D721Med (cell line): ENCODE measurements around the gene EDARADD.
"Not testable (repeated sequence)": the region's sequence is repeated elsewhere in the genome, so short reads cannot be mapped to it uniquely, and the experiment has no call there.

Source experiments
- DNase-seq: peaks from one replicate; pipeline ENCODE4 v3.0.0; 2011; ENCODE audit warnings: low spot score; ENCODE audit not compliant: insufficient read length
- FAIRE-seq: peaks from 2 replicates; lab custom pipeline; 2011; peaks lifted over from hg19 to GRCh38; lab: Jason Lieb, UNC
- CTCF ChIP-seq: IDR thresholded peaks from 2 replicates; pipeline ENCODE4 v1.5.1; 2012; ENCODE audit warnings: mild to moderate bottlenecking, control low read depth; ENCODE audit not compliant: insufficient read depth; ENCODE audit errors: missing control alignments

Gene EDARADD

GRCh38 chr1:236458996-236459395, 64.9 kb downstream of the EDARADD start:
- no peak for TF ChIP-seq CTCF
- DNase-seq = no peak
- FAIRE-seq = no peak

DNA sequence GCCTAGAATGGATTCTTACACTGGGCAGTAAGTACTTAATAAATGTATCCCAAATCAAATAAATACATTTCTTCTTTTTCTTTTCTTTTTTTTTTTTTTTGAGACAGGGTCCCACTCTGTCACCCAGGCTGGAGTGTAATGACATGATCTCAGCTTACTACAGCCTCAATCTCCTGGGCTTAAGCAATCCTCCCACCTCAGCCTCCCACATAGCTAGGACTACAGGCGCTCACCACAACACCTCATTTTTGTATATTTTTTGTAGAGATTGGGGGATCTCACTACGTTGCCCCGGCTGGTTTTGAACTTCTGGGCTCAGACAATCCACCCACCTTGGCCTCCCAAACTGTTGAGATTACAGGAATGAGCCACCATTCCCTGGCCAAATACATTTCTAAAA, 66.0 kb downstream of the EDARADD start:
- no peak for TF ChIP-seq CTCF
- DNase-seq = no peak
- FAIRE-seq = no peak

- DNase-seq, FAIRE-seq: not testable (repeated sequence)
Measured at GRCh38 chr1:236464197-236464596, 70.1 kb downstream of the EDARADD start.

DNA sequence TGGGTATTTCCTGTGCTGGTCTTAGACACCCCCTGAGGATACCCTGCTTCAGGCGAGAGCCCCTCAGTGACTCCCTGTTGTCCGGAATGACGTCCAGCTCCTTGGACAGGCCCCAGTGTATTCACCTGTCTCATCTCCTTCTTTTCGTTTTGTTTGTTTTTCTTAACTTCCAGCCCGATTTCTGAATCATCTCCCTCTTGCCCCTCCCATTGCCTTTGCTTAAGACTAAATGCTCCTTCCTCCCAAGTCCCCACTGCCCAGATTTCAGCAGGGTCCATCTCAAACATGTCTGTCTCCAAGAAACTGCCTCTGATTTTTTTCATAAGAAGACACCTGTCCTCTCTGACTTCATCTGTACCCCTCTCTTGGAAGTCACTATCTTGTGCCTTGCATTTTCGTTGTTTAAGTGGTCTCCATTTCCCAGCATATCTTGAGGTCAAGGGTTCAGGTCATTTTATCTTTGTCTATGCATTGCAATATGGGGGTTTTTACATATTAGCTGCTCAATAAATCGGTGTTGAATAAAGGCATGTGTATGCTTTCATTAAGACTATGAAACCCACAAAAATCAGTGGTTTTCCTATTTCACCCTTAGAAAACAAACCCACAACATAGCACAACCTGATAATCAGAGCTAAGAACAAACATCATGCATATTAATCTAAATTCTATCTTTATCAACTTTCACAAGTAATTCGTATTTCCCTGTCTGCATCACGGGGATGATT, 71.3 kb downstream of the EDARADD start:
- DNase-seq (no peak), FAIRE-seq (no peak)
- no peak for TF ChIP-seq CTCF

DNA sequence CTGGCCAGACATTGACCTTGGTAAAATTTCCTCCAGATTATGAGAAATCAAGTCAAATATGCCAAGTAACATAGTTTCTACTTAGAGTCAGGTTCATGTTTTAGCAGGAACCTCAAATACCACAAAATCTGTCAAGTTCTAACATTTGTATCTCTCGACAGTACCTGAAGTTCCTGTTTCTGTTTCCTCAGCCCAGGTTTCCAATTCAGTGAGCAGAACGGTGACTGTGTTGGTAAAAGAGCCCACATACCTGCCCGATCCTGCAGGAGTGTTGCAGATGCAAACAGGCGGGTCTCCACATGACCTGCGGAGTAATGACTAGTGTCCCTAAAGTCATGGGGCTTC, 71.8 kb downstream of the EDARADD start:
- no peak for FAIRE-seq
- TF ChIP-seq CTCF = no peak
- no peak for DNase-seq

DNA sequence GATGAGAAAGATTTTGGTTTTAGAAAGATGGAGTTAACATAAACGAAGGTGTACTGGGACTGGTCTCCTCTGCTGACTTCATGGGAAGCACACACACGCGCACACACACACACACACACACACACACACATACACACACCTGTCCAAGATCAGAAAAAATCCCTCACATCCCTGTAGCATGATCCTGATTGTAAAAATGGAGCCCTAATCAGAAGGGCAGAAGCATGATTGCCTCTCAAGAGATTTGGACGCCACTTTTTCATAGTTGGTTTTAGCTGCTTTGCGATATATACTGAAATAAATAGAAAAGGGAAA, 73.2 kb downstream of the EDARADD start:
- no peak for TF ChIP-seq CTCF
- FAIRE-seq = no peak
- DNase-seq = no peak

DNA sequence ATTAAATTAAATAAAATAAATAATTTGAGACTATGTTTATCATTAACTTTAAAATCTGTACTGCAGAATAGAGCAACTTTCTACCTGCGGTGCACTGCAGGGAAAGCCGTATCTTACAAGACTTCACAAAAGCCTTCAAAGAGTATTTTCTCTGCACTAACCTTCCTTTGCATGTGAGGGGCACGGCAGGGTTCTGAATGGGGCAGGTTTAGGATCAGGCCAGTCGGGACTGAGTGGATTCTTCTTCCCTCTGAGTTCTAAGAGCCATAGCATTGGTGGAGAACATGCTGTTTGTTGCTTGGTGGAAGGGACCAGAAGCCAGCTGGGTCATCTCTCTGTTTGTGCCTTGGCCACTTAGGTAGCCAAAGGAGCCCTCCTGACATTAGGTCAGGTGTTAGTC, 74.5 kb downstream of the EDARADD start:
- no peak for TF ChIP-seq CTCF
- FAIRE-seq = no peak
- DNase-seq = no peak

DNA sequence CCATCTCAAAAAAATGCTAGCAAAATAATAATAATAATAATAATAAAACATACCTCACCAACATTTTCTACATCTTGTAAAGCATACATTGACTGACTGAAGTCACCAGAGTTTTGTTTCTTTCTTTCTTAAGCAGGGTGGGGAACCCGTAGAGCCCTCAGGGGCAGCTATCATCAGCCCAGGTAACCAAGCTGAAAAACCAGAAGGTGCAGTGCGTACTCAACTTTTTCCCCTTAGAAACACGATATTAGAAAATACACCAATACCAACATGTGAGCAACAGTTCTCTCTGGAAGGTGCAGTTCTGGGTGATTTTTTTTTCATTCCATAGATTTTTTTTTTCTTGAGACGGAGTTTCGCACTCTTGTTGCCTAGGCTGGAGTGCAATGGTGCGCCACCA, 75.4 kb downstream of the EDARADD start:
- TF ChIP-seq CTCF = no peak
- FAIRE-seq = no peak
- no peak for DNase-seq
